Panc1 (cell line): ENCODE data around the gene CCNL2. TPM values are rescaled to one million over a fixed set of nuclear protein-coding genes. Genes with fewer than 3 reads are reported as not detected.
A peak's percentile ranks its signal among the peaks of the same experiment; 100 is the strongest.
"Not testable (repeated sequence)": the region's sequence is repeated elsewhere in the genome, so short reads cannot be mapped to it uniquely, and the experiment has no call there.

ENCODE experiments used
- ATAC-seq: fragments of 200-7000 bp; cut with Tn5 transposase; 2 replicates; pipeline ENCODE4 v1.9.1; 2020; ENCODE audit warnings: mild to moderate bottlenecking, moderate library complexity
- BruUV-seq: library from RNA; stranded (reverse); fragments of 400-500 nt; replicated peaks from 2 replicates; lab custom pipeline; 2021; lab: Mats Ljungman, UMichigan
- CTCF ChIA-PET: fragments of 300-600 bp; sonication (Branson Sonifier 250); formaldehyde crosslinking; loops from one replicate; lab custom pipeline; 2022; ENCODE audit warnings: antibody characterized with exemption; lab: Charles Lee
- POLR2A ChIA-PET: fragments of 300-600 bp; sonication (Branson Sonifier 250); formaldehyde crosslinking; loops from one replicate; lab custom pipeline; 2022; ENCODE audit warnings: antibody characterized with exemption; lab: Charles Lee
- DNase-seq: peaks from one replicate; pipeline ENCODE4 v3.0.0-alpha.2; 2010; ENCODE audit warnings: low read depth, low spot score
- H3K27ac ChIP-seq: 2 replicates; pipeline ENCODE4 v1.5.1; 2011; ENCODE audit warnings: mild to moderate bottlenecking, low read length, inconsistent platforms
- H3K27me3 ChIP-seq: fragments of 200-500 bp; sonication (Bioruptor generic); 2 replicates; pipeline ENCODE4 v1.6.0; 2014; ENCODE audit warnings: low read length, inconsistent platforms; ENCODE audit not compliant: control insufficient read depth, insufficient read depth
- H3K36me3 ChIP-seq: fragments of 200-500 bp; sonication (Bioruptor generic); 2 replicates; pipeline ENCODE4 v1.5.1; 2014; ENCODE audit warnings: inconsistent platforms, mild to moderate bottlenecking, low read length, moderate library complexity; ENCODE audit not compliant: control insufficient read depth, insufficient read depth
- H3K4me1 ChIP-seq: 2 replicates; pipeline ENCODE4 v1.5.1; 2011; ENCODE audit warnings: inconsistent platforms, mild to moderate bottlenecking, low read length, moderate library complexity; ENCODE audit not compliant: control insufficient read depth, insufficient read depth
- H3K4me3 ChIP-seq, 2 experiments: 2 replicates each; pipeline ENCODE4 v1.5.1; 2011 to 2012; ENCODE audit warnings: low read depth in 2 of 2, low read length in 2 of 2, mild to moderate bottlenecking in 2 of 2, inconsistent platforms in 1 of 2, moderate library complexity in 1 of 2
- H3K9me3 ChIP-seq: fragments of 200-500 bp; sonication (Bioruptor generic); 2 replicates; pipeline ENCODE4 v1.5.1; 2014; ENCODE audit warnings: low read depth, mild to moderate bottlenecking, inconsistent platforms, low read length, moderate library complexity; ENCODE audit not compliant: control insufficient read depth, insufficient read depth
- POLR2AphosphoS5 ChIP-seq: IDR thresholded peaks from 2 replicates; pipeline ENCODE4 v1.6.1; 2012; ENCODE audit warnings: mild to moderate bottlenecking, low read depth, low read length, moderate library complexity
- REST ChIP-seq, 2 experiments: IDR thresholded peaks; 2 replicates each; pipeline ENCODE4 v1.6.1; 2011 to 2012; ENCODE audit warnings: low read depth in 2 of 2, control low read depth in 1 of 2, low read length in 1 of 2, mild to moderate bottlenecking in 1 of 2, moderate library complexity in 1 of 2; ENCODE audit not compliant: insufficient read depth in 1 of 2
- SIN3A ChIP-seq: IDR thresholded peaks from 2 replicates; pipeline ENCODE4 v1.6.1; 2012; ENCODE audit warnings: low read depth, mild to moderate bottlenecking, low read length, moderate library complexity, borderline replicate concordance; ENCODE audit not compliant: insufficient read depth
- TCF7L2 ChIP-seq: IDR thresholded peaks from 2 replicates; pipeline ENCODE4 v1.6.1; 2011; ENCODE audit warnings: mild to moderate bottlenecking, low read depth, low read length, inconsistent platforms
- in situ Hi-C: cut with HindIII; loops from 2 replicates; pipeline ENCODE4 v1.10.0; 2016; ENCODE audit warnings: low sequenced_read_pairs, low pct_unique_long_range_greater_than_20kb
- intact Hi-C: fragments of 100-400 bp; cut with micrococcal nuclease; formaldehyde crosslinking; loops from one replicate; pipeline ENCODE4 v1.10.0; 2022; ENCODE audit not compliant: unreplicated experiment
- total RNA-seq: library from RNA; stranded (reverse); gene quantifications from one replicate; pipeline ENCODE4 v1.2.1, GENCODE V29; 2021; ENCODE audit not compliant: unreplicated experiment
- TF ChIP-seq, protein P1 (sequence below): fragments of 450-650 bp; IDR thresholded peaks from 2 replicates; pipeline ENCODE4 v1.5.1; 2017; ENCODE audit warnings: mild to moderate bottlenecking

The CCNL2 gene
- total RNA-seq, 1 experiment from 2014 or later, result 297 TPM

GRCh38 chr1:1415751-1416150, 16.6 kb upstream of the CCNL2 start:
- Histone ChIP-seq H3K36me3 (no peaks in the 10 kb centered on the region), H3K9me3 (no peaks in the 10 kb centered on the region), H3K27ac (no peak overlapping the region), H3K4me1 (peaks cover 4% of the 10 kb centered on the region; the same call in 1 of the 2 replicates), H3K4me3 (no peak overlapping the region), H3K27me3 (no peaks in the 10 kb centered on the region)
- in situ Hi-C loops, result no loop called here
- intact Hi-C loops, result no loop called here
- DNase-seq, result no peak
- CTCF ChIA-PET, result no interaction called here
- POLR2A ChIA-PET, result no interaction called here
- ATAC-seq, result no peak
- TF ChIP-seq TCF7L2, result no peak
- TF ChIP-seq, protein P1, sequence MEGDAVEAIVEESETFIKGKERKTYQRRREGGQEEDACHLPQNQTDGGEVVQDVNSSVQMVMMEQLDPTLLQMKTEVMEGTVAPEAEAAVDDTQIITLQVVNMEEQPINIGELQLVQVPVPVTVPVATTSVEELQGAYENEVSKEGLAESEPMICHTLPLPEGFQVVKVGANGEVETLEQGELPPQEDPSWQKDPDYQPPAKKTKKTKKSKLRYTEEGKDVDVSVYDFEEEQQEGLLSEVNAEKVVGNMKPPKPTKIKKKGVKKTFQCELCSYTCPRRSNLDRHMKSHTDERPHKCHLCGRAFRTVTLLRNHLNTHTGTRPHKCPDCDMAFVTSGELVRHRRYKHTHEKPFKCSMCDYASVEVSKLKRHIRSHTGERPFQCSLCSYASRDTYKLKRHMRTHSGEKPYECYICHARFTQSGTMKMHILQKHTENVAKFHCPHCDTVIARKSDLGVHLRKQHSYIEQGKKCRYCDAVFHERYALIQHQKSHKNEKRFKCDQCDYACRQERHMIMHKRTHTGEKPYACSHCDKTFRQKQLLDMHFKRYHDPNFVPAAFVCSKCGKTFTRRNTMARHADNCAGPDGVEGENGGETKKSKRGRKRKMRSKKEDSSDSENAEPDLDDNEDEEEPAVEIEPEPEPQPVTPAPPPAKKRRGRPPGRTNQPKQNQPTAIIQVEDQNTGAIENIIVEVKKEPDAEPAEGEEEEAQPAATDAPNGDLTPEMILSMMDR, result no peak
- TF ChIP-seq POLR2AphosphoS5, result no peak
- no peak for TF ChIP-seq SIN3A
- no TSS peak for BruUV-seq

DNA sequence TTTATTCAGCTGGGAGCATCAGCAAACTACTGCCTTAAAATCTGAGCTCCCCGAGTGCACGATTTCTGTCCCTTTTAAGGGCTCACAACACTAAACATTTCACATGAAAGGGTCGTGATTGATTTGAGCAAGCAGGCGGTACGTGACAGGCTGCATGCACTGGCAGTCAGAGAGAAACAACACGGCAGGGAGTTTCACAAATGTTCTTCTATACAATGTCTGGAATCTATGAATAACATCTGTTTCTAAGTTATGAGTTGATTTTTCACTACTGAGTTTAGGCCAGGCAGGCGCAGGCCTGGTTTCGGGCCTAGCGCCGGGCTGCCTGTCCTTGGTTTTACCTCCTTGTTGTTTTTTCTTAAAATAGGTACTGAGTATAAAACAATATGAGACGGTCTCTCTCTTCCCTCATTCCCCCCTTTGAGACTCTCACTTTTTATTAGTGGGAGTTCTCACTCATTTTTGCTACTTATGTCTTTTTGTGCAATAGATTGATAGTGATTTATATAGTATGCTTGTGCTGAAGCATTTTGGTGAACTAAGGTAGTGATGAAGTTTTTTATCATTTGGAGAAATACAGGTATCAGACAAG, 13.3 kb upstream of the CCNL2 start:
- BruUV-seq, in situ Hi-C loops: not testable (repeated sequence)

GRCh38 chr1:1411626-1412025, 12.5 kb upstream of the CCNL2 start:
- in situ Hi-C loops, result no loop called here
- CTCF ChIA-PET, result no interaction called here
- DNase-seq (no peak), ATAC-seq (no peak)
- peaks cover 5% of the 10 kb centered on the region; the same call in 1 of the 2 replicates for H3K4me1 ChIP-seq
- intact Hi-C loops, result no loop called here
- TF ChIP-seq REST (IDR thresholded peaks at IDR 0.05; ENCODE audit: insufficient read depth in 1 of 2, low read depth in 2 of 2, low read length in 1 of 2) (no peak), TCF7L2 (no peak), POLR2AphosphoS5 (peak; percentile 59; the same call in 1 of the 2 replicates), SIN3A (no peak)
- TF ChIP-seq, protein P1, result no peak
- POLR2A ChIA-PET, result no interaction called here
- no peak overlapping the region for H3K4me3 ChIP-seq
- H3K27me3 ChIP-seq, result no peaks in the 10 kb centered on the region
- no TSS peak for BruUV-seq
- no peaks in the 10 kb centered on the region for H3K9me3 ChIP-seq
- H3K27ac ChIP-seq, result no peak overlapping the region
- peaks cover 1% of the 10 kb centered on the region; the same call in 1 of the 2 replicates for H3K36me3 ChIP-seq

More for the DNA sequence above, 13.3 kb upstream of the CCNL2 start:
- intact Hi-C loops, H3K4me1 ChIP-seq, H3K9me3 ChIP-seq, CTCF ChIA-PET, H3K36me3 ChIP-seq, H3K27me3 ChIP-seq, H3K27ac ChIP-seq, DNase-seq, ATAC-seq, POLR2A ChIA-PET, H3K4me3 ChIP-seq: not testable (repeated sequence)

DNA sequence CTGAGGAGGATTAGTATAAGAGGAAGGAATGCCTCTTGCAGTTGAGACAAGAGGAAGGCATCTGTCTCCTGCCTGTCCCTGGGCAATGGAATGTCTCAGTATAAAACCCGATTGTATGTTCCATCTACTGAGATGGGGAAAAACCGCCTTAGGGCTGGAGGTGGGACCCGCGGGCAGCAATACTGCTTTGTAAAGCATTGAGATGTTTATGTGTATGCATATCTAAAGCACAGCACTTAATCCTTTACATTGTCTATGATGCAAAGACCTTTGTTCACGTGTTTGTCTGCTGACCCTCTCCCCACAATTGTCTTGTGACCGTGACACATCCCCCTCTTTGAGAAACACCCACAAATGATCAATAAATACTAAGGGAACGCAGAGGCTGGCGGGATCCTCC, 11.1 kb upstream of the CCNL2 start:
- H3K27me3 ChIP-seq, in situ Hi-C loops, CTCF ChIA-PET, H3K9me3 ChIP-seq, ATAC-seq, BruUV-seq, H3K4me3 ChIP-seq, intact Hi-C loops, H3K36me3 ChIP-seq, DNase-seq, H3K27ac ChIP-seq, POLR2A ChIA-PET: not testable (repeated sequence)
- peaks cover 15% of the 10 kb centered on the region for H3K4me1 ChIP-seq
